Hematopoietic multipotent progenitor cell treated with erythropoietin and hydrocortisone succinate and interleukin-3 and kit ligand, for 4 days (in vitro differentiated cells): ENCODE data around the gene ADM.
"Not testable (repeated sequence)": the region's sequence is repeated elsewhere in the genome, so short reads cannot be mapped to it uniquely, and the experiment has no call there.

Source experiments
- DNase-seq: peaks from one replicate; pipeline ENCODE4 v3.0.0-alpha.2; 2015

ADM gene, protein sequence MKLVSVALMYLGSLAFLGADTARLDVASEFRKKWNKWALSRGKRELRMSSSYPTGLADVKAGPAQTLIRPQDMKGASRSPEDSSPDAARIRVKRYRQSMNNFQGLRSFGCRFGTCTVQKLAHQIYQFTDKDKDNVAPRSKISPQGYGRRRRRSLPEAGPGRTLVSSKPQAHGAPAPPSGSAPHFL

DNA sequence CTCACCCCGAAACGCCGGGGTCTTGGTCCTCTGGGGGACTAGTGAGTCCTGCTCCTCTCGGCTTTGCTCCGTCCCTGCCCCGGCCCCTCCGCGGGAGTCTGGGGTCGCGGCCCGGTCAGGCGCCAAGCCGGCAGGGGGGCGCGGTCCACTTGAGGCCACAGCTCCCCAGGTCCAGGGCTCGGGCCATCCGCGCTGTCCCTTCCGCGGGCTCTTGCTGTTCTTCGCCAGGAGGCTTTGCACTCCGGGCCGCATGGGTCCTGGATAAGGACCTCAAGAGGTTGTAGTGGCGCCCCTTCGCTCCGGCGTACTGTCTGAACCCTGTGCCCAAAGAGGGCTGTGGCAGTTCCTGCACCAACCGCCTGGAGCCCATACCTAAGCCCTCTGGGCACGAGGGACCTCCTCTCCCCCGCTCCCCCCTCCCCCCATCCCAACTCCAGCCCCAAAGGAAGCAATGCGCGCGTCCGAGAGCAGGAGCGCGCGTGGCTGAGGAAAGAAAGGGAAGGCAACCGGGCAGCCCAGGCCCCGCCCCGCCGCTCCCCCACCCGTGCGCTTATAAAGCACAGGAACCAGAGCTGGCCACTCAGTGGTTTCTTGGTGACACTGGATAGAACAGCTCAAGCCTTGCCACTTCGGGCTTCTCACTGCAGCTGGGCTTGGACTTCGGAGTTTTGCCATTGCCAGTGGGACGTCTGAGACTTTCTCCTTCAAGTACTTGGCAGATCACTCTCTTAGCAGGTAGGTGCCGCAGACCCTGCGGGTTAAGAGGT is at the start of gene ADM:
ADM (plus strand) TSS at position 579 of the 767 bp plus-strand sequence. CDS start 628 bp downstream, outside the sequence.
- peak; percentile 72 for DNase-seq

DNA sequence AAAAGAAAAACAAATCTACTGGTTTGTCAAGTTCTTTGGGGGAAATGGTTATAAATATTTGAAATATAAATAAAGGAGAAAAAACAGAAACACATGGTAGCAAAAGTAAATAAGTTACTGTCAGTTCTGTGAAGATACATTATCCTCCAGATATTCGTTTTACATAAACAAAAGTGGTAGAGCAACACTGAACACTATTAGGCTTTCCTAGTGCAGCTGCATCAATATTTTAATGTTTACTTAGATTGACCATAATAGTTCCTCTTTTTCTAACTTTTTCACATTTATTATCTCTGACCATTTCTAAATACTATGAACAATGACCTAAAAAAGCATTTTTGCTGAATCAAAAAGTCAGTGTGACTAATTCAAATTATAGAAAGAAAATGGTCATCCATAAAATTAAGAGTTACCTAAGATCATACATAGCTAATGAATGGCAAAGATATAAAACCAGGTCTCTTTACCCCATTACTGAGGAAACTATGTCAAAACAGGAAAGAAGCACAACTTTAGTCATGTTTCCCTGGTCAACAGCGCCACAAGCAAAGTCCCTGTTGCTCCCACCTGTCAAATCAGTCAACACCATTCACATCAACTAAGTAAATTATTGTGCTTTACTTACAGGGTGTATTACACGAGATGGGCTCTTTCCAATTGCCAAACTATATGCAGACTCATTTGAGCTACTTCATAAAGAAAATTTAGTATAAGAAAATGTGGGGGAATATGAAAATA is 49.3 kb upstream of the ADM start:
- DNase-seq: peak; percentile 8

DNA sequence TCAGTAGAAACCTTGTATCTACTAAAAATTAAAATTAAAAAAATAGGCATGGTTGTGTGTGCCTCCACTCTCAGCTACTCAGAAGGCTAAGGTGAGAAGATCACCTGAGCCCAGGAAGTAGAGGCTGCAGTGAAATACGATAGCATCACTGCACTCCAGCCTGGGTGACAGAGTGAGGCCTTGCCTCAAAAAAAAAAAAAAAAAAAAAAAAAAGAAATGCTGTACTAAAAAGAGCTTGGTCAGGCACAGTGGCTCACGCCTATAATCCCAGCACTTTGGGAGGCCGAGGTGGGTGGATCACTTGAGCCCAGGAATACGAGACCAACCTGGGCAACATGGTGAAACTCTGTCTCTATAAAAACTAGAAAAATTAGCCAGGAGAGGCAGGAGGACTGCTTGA is 47.4 kb upstream of the ADM start:
- DNase-seq: no peak

DNA sequence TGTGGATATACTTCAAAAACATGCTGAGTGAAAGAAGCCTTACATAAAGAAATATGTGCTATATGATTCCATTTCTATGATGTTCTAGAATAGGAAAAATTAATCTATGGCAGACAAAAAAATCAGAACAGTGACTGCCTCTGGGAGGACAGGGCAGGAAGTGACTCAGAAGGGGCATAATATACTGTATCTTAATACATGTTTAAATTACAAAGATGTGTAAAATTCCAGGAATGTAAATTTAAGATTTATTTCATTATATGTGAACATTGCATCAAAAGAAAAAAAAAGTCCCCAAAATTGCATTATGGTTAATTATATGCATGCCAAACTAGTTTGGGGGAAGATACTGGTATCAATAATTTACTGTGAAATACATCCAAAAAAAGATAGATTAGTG is 43.1 kb upstream of the ADM start:
- no peak for DNase-seq

DNA sequence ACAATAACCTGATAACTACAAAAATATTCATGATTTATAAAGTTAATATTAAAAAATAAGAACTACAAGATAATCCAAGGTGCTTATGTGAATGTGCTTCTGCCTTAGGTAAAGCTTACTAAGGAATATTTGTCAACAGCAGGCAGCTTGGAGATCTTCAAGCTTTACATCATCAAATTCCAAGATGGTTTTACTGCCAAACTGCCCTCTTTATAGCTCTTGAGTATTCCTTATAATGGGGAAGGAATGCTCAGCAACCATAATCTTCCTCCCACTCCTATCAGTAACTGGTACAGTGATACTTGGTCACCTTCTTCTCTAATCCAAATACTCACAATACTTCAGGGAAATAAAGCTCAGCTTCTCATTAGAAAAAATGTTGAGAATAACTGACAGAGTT is 40.9 kb upstream of the ADM start:
- DNase-seq: no peak

DNA sequence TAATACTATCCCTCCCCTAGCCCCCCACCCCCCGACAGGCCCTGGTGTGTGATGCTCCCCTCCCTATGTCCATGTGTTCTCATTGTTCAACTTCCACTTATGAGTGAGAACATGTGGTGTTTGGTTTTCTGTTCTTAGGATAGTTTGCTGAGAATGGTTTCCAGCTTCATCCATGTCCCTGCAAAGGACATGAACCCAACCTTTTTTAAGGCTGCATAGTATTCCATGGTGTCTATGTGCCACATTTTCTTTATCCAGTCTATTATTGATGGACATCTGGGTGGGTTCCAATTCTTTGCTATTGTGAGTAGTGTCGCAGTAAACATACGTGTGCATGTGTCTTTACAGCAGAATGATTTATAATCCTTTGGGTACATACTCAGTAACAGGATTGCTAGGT is 40.2 kb upstream of the ADM start:
- DNase-seq: not testable (repeated sequence)

DNA sequence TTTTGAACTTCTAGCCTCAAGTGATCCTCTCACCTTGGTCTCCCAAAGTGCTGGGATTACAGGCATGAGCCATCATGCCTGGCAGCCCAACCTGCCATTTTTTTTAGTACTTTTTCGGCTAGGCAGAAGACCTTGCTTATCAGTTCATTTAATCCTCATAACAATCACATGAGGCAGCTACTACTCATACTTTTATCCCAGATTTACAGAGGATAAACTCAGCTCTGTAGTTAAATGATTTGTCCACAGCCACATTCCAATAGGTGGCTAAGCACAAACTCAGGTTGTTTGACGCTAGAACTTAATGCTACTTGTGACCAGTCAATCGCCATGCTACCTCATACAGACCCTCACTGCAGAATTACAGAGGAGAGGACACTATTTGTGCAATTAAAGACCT is 38.9 kb upstream of the ADM start:
- DNase-seq: no peak

DNA sequence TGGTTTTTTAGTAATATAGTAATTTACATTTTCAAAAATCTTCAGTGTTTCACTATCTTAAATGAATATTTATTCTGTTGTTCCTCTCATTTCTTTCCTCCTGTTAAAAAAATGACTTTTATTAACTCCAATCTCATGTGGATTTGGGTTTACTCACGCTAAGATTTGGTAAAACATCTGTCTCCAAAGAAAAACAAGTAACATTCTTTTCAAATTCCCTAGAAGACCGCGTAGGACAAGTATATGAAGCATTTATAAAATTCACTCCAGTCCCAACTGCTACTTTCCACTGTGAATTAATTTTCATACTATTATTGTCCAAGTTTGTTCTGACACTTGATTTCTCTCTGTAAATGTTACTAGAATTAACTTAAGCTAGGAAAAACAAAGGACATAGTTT is 37.1 kb upstream of the ADM start:
- DNase-seq: no peak

DNA sequence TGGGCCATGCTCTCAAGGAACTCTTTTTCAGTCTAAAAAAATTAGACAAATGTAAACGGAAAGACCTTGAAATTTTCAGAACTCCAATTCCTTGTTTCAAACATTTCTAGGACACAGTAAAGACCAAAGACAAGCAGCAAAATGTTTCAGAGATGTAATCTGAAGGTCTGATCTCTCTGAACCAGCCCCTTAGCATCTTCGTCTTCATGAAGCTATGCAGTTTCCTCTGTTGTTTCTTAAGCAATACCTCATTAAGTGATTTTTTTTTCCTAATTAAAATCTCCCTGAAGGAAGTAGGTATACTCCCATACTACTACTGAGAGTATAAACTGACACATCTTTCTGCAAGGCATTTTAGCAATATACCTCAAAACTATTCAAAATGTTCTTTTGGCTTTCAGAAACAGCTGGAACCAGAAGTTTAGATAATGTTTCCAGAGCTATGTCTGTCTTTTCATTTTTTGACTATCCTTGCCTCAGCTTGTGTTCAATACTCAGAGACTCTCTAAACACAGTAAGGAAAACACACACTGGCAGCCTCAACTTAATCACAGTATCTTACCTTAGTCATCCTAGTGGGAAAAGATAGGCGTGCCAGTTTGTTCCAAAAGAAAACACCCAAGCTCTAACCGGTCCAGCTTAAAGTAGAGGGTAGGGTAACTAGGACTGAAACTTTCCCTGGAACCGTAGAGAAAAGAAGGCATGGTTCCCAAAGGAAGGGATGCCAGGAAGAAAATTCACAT is 36.0 kb upstream of the ADM start:
- DNase-seq: no peak

DNA sequence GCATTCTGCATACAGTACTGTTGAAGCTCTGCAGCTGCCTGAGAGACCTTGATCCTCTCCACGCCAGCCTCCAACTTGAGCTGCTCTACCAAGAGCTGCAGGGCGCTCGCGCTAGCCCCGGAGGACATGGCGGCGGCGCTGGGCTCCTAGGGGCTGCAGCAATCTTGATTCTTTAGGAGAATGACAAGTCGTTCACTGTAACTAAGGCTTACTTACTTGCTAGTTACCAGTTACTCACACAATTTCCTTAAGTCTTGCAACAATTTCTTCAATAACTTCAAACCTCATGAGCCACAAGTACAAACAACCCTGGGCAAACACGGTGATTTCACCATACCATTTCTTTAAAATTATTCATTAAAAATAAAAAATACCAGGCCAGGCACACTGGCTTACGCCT is 32.7 kb upstream of the ADM start:
- DNase-seq: no peak

DNA sequence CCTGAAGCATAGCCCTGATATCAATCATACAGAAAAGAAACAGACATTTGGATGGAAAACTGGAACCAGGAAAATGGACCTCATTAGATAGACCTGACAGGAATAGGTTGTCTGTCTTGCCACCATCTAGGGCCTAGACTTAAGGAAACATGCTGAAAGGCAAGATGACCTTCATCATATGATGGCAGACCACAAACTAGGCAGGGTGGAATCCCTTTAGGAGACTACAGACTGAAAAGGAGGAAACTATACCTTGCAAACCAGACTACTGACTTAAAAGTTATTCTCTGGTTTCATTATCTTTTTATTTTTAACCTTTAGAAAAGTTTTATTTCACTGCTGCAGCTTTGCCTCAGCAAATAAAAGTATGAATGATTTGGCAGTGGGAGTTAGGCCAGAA is 31.1 kb upstream of the ADM start:
- DNase-seq: no peak

DNA sequence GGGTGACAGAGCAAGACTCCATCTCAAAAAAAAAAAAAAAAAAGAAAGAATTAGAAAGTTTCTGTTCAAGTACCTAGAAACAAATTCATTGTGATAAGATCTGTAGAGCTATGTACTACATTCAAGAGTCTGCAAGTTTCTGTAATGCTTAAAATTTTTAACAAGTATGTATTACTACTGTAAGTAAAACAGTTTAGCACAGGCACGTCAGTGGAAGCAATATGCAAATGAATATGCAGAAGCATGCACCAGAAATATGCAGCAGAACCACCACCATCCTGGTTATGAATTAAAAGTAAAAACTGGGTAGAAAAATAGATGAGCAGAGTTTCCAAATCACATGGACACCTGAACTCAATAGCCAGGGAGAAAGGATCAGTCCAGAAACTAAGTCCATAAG is 30.1 kb upstream of the ADM start:
- no peak for DNase-seq

DNA sequence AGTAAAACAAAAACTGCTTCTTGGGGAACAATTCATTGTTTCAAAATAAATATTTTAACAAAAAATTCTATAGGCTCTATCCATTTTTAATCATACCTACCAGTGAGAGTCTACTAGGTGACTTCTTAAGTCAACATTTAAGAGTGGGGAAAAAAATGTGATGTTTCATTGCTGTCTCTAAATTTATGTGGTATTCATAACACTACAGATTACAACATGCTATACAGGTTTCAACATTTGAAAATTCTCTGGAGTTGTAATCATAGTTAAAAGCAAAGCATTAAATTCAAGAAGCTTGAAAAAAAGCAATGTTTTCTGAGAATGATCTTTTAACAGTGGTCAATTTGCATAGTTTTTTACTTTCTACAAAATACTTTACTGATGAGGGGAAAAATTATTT is 29.2 kb upstream of the ADM start:
- DNase-seq: no peak

DNA sequence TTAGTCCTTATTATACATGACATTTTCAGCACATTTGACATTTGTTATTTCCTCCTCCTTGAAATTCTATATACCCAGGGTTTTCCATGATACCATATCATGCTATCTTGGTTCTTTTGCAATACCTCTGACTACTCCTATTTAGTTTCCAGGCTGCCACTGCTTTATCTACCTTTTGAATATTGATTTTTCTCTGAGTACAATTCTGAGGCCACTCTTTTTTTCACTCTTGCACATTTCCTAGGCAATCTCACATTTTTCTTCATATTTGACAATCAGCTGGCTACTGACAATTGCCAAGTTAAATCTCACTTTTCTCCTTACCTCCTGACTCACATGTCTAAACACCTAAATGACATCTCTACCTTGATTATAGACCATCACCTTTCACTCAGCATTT is 22.8 kb upstream of the ADM start:
- no peak for DNase-seq

DNA sequence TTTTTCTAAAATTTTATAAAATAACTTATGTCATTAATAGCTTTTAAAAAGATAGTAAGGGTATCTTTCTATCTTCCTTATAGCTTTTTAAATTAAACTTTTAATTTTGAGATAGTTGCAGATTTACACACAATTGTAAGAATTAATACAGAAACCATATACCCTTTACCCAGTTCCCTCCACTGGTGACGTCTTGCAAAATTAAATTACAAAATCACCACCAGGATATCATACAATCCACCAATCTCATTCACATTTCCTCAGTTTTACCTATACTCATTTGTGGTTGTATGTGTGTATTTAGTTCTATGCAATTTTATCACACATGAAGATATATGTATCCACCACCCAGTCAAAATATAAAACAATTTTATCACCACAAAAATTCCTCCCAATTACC is 20.9 kb upstream of the ADM start:
- DNase-seq: no peak

DNA sequence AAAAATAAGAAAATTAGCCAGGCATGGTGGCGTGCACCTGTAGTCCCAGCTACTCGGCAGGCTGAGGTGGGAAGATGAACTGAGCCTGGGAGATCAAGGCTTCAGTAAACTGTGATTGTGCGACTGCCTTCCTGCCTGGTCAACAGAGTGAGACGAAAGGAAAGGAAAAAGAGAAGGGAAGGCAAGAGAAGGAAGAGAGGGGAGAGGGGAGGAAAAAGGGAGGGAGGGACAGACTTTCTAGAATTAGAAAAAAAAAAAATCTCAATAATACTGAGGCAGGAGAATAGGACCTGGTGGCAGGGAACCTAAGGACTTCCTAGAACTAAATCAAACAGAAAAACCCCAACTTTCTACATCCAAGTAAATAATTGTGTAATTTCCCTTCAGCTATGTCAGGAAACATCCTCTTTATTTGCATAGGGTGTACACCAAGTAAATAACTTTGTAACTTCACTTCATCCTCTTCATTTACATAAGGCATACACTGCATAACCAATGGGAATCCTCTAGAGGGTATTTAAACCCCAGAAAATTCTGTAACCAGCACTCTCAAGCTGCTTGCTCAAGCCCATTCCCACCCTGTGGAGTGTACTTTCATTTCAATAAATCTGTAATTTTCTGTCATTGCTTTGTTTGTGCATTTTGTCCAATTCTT is 19.6 kb upstream of the ADM start:
- peak; percentile 46 for DNase-seq

DNA sequence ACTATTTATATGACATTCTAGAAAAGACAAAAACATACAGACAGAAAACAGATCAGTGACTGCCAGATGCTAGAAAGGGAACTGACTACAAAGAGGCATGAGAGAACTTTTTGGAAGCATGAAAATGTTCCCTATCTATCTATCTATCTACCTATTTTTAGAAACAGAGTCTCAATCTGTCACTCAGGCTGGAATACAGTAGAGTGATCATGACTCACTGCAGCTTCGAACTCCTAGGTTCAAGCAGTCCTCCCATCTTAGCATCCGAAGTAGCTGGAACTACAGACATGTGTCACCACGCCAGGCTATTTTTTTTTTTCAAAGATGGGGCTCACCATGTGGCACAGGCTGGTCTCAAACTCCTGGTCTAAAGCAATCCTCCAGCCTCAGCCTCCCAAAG is 17.7 kb upstream of the ADM start:
- no peak for DNase-seq

DNA sequence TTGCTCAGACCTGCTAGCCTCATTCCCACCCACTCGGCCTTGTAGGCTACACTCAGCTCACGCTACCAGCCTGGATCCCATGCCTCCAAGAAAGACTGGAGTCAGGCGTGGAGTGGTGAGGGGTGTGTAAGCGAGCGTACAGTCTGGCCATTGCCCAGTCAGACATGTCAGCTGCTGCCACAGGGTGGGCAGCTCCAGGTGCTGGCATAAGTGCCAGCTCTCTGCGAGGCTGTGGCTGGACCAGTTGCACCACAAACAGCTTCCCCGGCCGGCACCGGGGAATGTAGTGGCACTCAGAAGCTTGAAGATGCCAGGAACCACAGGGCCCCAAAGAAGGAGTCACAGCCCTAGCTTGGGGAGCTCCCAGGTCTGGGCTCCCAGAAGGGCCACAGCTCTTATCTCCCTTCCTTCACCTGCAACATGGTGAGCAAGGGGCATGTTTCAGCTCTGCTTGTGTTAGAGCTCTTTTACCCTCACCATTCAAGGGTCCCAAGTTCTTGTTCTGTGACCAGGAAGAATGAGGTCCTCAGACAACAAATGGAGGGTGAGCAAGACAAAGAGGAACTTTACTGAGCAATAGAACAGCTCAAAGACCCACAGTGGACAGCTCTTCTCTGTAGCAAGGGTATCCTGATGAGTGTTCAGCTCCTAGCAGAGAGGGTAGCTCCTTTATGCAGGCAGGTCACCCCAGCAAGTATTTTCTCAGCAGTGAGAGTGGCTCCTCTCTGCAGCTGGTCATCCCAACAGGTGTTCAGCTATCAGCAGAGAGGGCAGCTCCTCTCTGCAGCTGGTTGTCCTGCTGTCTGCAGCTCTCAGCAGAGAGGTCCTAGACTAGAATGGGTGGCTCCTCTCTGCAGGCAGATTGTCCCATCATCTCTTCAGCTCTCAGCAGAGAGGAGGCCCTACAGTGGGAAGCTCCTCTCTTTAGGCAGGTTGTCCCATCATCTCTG is 16.8 kb upstream of the ADM start:
- peak; percentile 29 for DNase-seq

DNA sequence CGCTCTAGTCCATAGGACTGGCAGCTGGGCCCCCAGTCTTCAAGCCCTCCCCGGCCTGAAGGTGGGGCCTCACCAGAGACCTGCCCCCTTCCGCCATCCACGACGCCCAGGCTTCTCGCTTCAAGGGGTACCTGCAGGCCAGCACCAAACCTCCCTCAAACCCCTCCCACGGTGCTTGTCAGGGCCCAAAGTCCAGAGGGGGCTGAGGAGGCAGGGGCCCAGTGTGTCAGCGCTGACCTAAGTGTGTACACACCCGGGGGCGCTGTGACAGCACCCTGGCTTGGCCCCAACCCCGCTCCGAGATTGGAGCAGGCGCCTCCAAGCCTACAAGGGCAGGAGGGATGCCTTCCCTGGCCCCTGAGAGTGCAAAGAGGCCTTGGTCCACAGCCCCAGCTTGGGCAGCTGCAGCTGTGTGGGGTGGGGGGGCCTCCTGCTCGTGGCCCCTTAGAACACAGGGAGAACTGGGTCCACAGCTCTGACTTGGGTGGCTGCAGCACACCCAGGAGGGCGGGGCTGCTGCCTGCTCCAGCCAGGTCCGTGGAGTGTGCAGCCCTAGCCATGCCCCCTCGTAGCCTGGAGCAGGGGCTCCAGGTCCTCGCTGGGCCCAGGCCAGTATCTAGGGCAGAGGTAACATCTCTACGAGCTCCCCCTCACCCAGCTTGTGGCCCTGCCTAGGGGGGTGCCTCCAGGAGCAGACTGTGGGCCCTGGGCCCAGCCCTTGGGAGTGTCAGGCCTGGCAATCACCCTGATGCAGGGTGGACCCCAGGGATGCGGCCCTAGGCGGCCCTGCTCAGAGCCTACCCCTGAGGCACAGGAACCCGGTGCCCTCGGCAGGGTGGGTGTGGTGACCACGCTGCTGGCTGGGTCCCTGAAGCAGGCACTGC is 15.8 kb upstream of the ADM start:
- no peak for DNase-seq

DNA sequence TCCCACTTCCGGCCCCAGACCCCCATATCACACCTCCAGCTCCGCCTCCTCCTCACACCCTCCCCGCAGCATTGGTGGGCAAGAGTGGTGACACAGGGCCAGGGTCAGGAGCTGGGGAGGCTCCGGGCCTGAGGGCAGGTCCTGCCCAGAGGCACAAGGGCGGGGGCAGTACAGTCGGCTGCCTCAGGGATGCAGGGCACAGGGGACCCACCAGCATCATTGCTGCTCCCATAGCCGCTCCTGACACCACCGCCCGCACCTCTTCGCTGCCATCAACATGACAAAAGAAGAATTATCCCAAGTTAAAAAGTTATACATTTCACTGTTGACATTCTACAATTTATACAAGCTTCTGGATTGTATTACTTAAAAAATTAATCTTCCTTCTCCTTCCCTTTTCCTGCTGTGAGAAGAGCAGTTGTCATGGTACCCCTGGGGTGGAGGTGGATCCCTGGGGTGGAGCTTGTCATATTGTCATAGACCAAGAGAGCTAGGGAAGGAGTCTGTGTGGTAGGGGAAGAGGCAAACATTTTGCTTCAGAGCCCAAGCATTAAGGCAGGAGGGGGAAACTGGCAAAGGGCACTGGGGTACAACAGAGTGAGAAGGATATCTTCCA is 15.0 kb upstream of the ADM start:
- no peak for DNase-seq
